Measurements from ENCODE around the gene CPEB1. TPM values are rescaled to one million over a fixed set of nuclear protein-coding genes. Genes with fewer than 3 reads are reported as not detected.

Gene CPEB1
- total and polyA plus RNA-seq, 2 donors (not counting 1 experiment from before 2014, with no cell fraction given), result 0.19 to 0.62 TPM

DNA sequence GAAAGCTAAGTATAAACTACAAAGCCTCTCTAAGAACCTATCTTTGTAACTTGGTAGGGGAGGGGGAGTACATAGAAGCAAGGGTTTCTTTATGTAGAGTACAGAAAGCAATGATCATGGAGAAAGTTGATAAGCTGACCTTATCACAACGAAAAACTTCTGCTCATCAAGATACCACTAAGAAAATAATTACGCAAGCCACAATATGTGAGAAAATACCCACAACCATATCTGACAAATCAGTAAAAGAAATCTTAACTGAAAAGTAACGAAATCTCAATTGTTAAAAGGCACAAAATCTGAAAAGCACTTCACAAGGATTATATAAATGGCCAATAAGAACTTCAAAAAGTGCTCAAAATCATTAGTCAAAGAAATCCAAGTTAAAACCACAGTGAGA is 71.8 kb downstream of the CPEB1 start:
- intact Hi-C loops (cut with micrococcal nuclease), result no loop called here
- no peak overlapping the region for H2AFZ ChIP-seq (ENCODE audit: insufficient read depth, low read depth, low read length, poor library complexity, severe bottlenecking)
- Mint-ChIP-seq H3K4me1 (no peaks in the 10 kb centered on the region), H3K27ac (no peak overlapping the region), H3K9me3 (ENCODE audit: insufficient read depth) (no peaks in the 10 kb centered on the region), H3K4me3 (no peak overlapping the region), H3K27me3 (peaks cover 31% of the 10 kb centered on the region)
- H3K27me3 ChIP-seq (replicated peaks in 1 of 4; ENCODE audit: control extremely low read depth in 1 of 4, control insufficient read depth in 3 of 4, insufficient read depth in 4 of 4, low read length in 3 of 4), result peaks cover 0 to 16% (median 5%) of the 10 kb centered on the region in 4 experiments
- H3K4me1 ChIP-seq (ENCODE audit: control insufficient read depth in 2 of 2, insufficient read depth in 2 of 2, low read length in 2 of 2), result no peaks in the 10 kb centered on the region
- no peaks in the 10 kb centered on the region for H3K79me2 ChIP-seq (ENCODE audit: control insufficient read depth, insufficient read depth, low read length)
- H3K36me3 ChIP-seq (replicated peaks in 1 of 2; ENCODE audit: control extremely low read depth in 1 of 2, control insufficient read depth in 1 of 2, extremely low read depth in 1 of 2, insufficient read depth in 2 of 2, low read length in 1 of 2), result no peaks in the 10 kb centered on the region
- CTCF ChIA-PET, result no interaction called here
- no CpG with 5 or more reads among the region's 3 CpGs for WGBS (ENCODE audit: insufficient coverage)
- ATAC-seq (ENCODE audit: low read depth) (no peak), DNase-seq (no peak)
- no peak overlapping the region for H3K4me2 ChIP-seq (replicated peaks; ENCODE audit: low read depth, low read length, poor library complexity, severe bottlenecking)
- TF ChIP-seq, protein P1, sequence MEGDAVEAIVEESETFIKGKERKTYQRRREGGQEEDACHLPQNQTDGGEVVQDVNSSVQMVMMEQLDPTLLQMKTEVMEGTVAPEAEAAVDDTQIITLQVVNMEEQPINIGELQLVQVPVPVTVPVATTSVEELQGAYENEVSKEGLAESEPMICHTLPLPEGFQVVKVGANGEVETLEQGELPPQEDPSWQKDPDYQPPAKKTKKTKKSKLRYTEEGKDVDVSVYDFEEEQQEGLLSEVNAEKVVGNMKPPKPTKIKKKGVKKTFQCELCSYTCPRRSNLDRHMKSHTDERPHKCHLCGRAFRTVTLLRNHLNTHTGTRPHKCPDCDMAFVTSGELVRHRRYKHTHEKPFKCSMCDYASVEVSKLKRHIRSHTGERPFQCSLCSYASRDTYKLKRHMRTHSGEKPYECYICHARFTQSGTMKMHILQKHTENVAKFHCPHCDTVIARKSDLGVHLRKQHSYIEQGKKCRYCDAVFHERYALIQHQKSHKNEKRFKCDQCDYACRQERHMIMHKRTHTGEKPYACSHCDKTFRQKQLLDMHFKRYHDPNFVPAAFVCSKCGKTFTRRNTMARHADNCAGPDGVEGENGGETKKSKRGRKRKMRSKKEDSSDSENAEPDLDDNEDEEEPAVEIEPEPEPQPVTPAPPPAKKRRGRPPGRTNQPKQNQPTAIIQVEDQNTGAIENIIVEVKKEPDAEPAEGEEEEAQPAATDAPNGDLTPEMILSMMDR (IDR thresholded peaks at IDR 0.05), result no peak
- no peak for TF ChIP-seq EZH2 (IDR thresholded peaks at IDR 0.05; ENCODE audit: borderline replicate concordance, insufficient read depth, low read depth, low read length, poor library complexity, severe bottlenecking)
- no peak overlapping the region for H3K4me3 ChIP-seq (ENCODE audit: control extremely low read depth in 1 of 5, extremely low read depth in 1 of 5, insufficient read depth in 1 of 5, low read depth in 2 of 5, low read length in 4 of 5)
- H3K27ac ChIP-seq (ENCODE audit: low read length in 2 of 2), result no peak overlapping the region
- no peak overlapping the region for H3K9ac ChIP-seq (ENCODE audit: low read length)
- H4K20me1 ChIP-seq (ENCODE audit: control insufficient read depth, insufficient read depth, low read length, poor library complexity, severe bottlenecking), result no peaks in the 10 kb centered on the region
- POLR2A ChIA-PET, result no interaction called here
- H3K9me3 ChIP-seq (ENCODE audit: control extremely low read depth in 1 of 3, control insufficient read depth in 2 of 3, insufficient read depth in 1 of 3, low read length in 2 of 3), result no peaks in the 10 kb centered on the region

DNA sequence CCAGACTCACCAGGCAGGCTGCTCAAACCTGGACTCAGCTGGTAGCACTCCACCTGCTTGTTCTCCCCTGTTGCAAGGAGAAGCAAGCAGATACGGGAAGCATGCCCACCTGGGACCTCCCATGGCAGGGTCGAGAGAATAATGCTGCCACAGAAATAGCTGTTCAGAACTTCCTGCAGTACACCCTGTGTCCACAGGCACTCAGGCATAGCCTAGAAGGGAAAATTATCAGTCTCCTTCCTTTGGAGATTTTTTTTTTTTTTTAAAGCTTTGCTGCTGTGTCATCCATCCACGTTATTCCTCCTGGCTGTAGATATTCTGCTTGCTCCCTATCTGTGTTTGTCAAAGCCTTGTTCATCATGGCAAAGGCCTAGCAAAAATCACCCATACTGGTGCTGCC is 74.2 kb downstream of the CPEB1 start:
- no peak overlapping the region for H3K4me3 Mint-ChIP-seq
- no peak overlapping the region for H2AFZ ChIP-seq (ENCODE audit: insufficient read depth, low read depth, low read length, poor library complexity, severe bottlenecking)
- H3K36me3 ChIP-seq (replicated peaks in 1 of 2; ENCODE audit: control extremely low read depth in 1 of 2, control insufficient read depth in 1 of 2, extremely low read depth in 1 of 2, insufficient read depth in 2 of 2, low read length in 1 of 2), result no peaks in the 10 kb centered on the region
- CTCF ChIA-PET, result no interaction called here
- H3K27me3 ChIP-seq (replicated peaks in 1 of 4; ENCODE audit: control extremely low read depth in 1 of 4, control insufficient read depth in 3 of 4, insufficient read depth in 4 of 4, low read length in 3 of 4), result peaks cover 0 to 16% (median 5%) of the 10 kb centered on the region in 4 experiments
- POLR2A ChIA-PET, result no interaction called here
- no peak overlapping the region for H3K4me2 ChIP-seq (replicated peaks; ENCODE audit: low read depth, low read length, poor library complexity, severe bottlenecking)
- H3K27me3 Mint-ChIP-seq, result peaks cover 37% of the 10 kb centered on the region
- H3K9me3 ChIP-seq (ENCODE audit: control extremely low read depth in 1 of 3, control insufficient read depth in 2 of 3, insufficient read depth in 1 of 3, low read length in 2 of 3), result no peaks in the 10 kb centered on the region
- DNase-seq (no peak), ATAC-seq (ENCODE audit: low read depth) (no peak)
- no peak overlapping the region for H3K27ac ChIP-seq (ENCODE audit: low read length in 2 of 2)
- no peaks in the 10 kb centered on the region for H4K20me1 ChIP-seq (ENCODE audit: control insufficient read depth, insufficient read depth, low read length, poor library complexity, severe bottlenecking)
- no peaks in the 10 kb centered on the region for H3K4me1 Mint-ChIP-seq
- no peaks in the 10 kb centered on the region for H3K79me2 ChIP-seq (ENCODE audit: control insufficient read depth, insufficient read depth, low read length)
- H3K9me3 Mint-ChIP-seq (ENCODE audit: insufficient read depth), result no peaks in the 10 kb centered on the region
- H3K4me3 ChIP-seq (ENCODE audit: control extremely low read depth in 1 of 5, extremely low read depth in 1 of 5, insufficient read depth in 1 of 5, low read depth in 2 of 5, low read length in 4 of 5), result no peak overlapping the region
- WGBS (ENCODE audit: insufficient coverage), result 54% methylated on average over 3 of the region's 3 CpGs
- no peak for TF ChIP-seq EZH2 (IDR thresholded peaks at IDR 0.05; ENCODE audit: borderline replicate concordance, insufficient read depth, low read depth, low read length, poor library complexity, severe bottlenecking)
- TF ChIP-seq, protein P1 (IDR thresholded peaks at IDR 0.05), result no peak
- H3K9ac ChIP-seq (ENCODE audit: low read length), result no peak overlapping the region
- no peak overlapping the region for H3K27ac Mint-ChIP-seq
- H3K4me1 ChIP-seq (ENCODE audit: control insufficient read depth in 2 of 2, insufficient read depth in 2 of 2, low read length in 2 of 2), result no peaks in the 10 kb centered on the region
- intact Hi-C loops (cut with micrococcal nuclease), result no loop called here

Data from B cell (primary cell).